Activated T-cell treated with anti-CD3 and anti-CD28 coated beads for 4 hours (primary cell): ENCODE data around the gene ACOXL.

Experiments used
- DNase-seq: peaks from one replicate; pipeline ENCODE4 v3.0.0-alpha.2; 2020

Gene ACOXL

GRCh38 chr2:110764931-110765330 is 32.6 kb downstream of the ACOXL start:
- no peak for DNase-seq

GRCh38 chr2:110766291-110766690 is 33.9 kb downstream of the ACOXL start:
- DNase-seq = no peak

GRCh38 chr2:110768591-110768990 is 36.2 kb downstream of the ACOXL start:
- DNase-seq = no peak

- DNase-seq = no peak
These were observed 38.1 kb downstream of the ACOXL start for GRCh38 chr2:110770404-110770958.

- DNase-seq = no peak
These were observed 38.6 kb downstream of the ACOXL start for GRCh38 chr2:110770959-110771431.

- no peak for DNase-seq
These were observed 39.4 kb downstream of the ACOXL start for GRCh38 chr2:110771547-110772382.

- no peak for DNase-seq
These were observed 40.0 kb downstream of the ACOXL start for GRCh38 chr2:110772383-110772755.

GRCh38 chr2:110773401-110773921 is 41.1 kb downstream of the ACOXL start:
- DNase-seq = no peak

- no peak for DNase-seq
These were observed 42.3 kb downstream of the ACOXL start for GRCh38 chr2:110774701-110775100.

- no peak for DNase-seq
These were observed 45.3 kb downstream of the ACOXL start for GRCh38 chr2:110777531-110778311.

GRCh38 chr2:110780461-110780860 is 48.1 kb downstream of the ACOXL start:
- DNase-seq = no peak

- no peak for DNase-seq
These were observed 51.0 kb downstream of the ACOXL start for GRCh38 chr2:110783196-110783873.

- DNase-seq = no peak
These were observed 51.8 kb downstream of the ACOXL start for GRCh38 chr2:110784047-110784631.

GRCh38 chr2:110785439-110785838 is 53.1 kb downstream of the ACOXL start:
- no peak for DNase-seq

- DNase-seq = no peak
These were observed 56.6 kb downstream of the ACOXL start for GRCh38 chr2:110788976-110789375.

- DNase-seq = no peak
These were observed 57.3 kb downstream of the ACOXL start for GRCh38 chr2:110789706-110790105.

- no peak for DNase-seq
These were observed 58.5 kb downstream of the ACOXL start for GRCh38 chr2:110790907-110791306.

- no peak for DNase-seq
These were observed 59.1 kb downstream of the ACOXL start for GRCh38 chr2:110791435-110791834.

- DNase-seq = no peak
These were observed 60.7 kb downstream of the ACOXL start for GRCh38 chr2:110793034-110793433.

- no peak for DNase-seq
These were observed 62.0 kb downstream of the ACOXL start for GRCh38 chr2:110794390-110794789.

- DNase-seq = no peak
These were observed 62.6 kb downstream of the ACOXL start for GRCh38 chr2:110794951-110795350.

GRCh38 chr2:110796716-110797301 is 64.4 kb downstream of the ACOXL start:
- DNase-seq = no peak
